ENCODE results near the gene MYRFL.
A peak's percentile ranks its signal among the peaks of the same experiment; 100 is the strongest.

Gene MYRFL

DNA sequence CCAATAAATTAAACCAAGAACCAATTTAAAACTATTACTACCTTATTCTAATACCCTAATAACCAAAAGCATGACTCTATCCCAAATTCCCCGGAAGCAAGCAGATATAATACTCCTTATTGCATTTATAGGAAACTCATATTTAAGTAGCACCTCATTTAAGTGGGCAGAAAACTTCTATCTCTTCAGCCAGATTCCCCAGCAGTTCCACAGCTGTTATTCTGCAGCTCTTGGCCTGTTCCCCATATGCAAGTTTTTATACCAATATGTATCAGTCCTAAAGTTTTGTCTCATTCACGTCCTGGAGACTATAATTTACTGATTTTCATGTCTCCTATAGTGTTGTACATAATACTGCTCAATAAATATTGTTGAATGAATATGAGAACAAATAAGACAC is 106.5 kb downstream of the MYRFL start:
- Histone ChIP-seq H2BK120ac (ENCODE audit: low read depth, low read length) (no peak overlapping the region), H3K9ac (ENCODE audit: low read length) (no peak overlapping the region), H2BK5ac (ENCODE audit: low read depth, low read length, poor library complexity, severe bottlenecking) (no peak overlapping the region), H2BK15ac (ENCODE audit: low read depth, poor library complexity, severe bottlenecking) (no peak overlapping the region), H3K9me3 (ENCODE audit: control insufficient read depth, low read length) (no peaks in the 10 kb centered on the region), H2AFZ (ENCODE audit: low read depth, low read length) (no peak overlapping the region), H3K27ac (ENCODE audit: low read length, poor library complexity, severe bottlenecking) (no peak overlapping the region), H3K18ac (ENCODE audit: low read depth in 1 of 2, low read length in 2 of 2) (no peak overlapping the region), H3K4me1 (ENCODE audit: control insufficient read depth, insufficient read depth, low read depth, low read length) (peaks cover 2% of the 10 kb centered on the region), H3K14ac (ENCODE audit: low read length in 2 of 2) (no peak overlapping the region), H3K27me3 (ENCODE audit: control insufficient read depth in 1 of 2, insufficient read depth in 1 of 2, low read length in 2 of 2) (peaks cover 0 to 8% of the 10 kb centered on the region in 2 experiments), H3K36me3 (ENCODE audit: control insufficient read depth in 1 of 2, insufficient read depth in 2 of 2, low read depth in 1 of 2, low read length in 2 of 2) (no peaks in the 10 kb centered on the region), H4K91ac (ENCODE audit: low read length) (no peak overlapping the region), H2AK5ac (ENCODE audit: low read length, severe bottlenecking) (no peak overlapping the region), H3K4me2 (ENCODE audit: low read length, poor library complexity, severe bottlenecking) (no peak overlapping the region), H4K8ac (ENCODE audit: low read length) (no peak overlapping the region), H3K79me1 (replicated peaks; ENCODE audit: low read length, poor library complexity, severe bottlenecking) (no peaks in the 10 kb centered on the region), H3K23ac (ENCODE audit: low read length in 2 of 2) (no peak overlapping the region), H3K4me3 (ENCODE audit: insufficient read depth in 1 of 2, low read depth in 1 of 2, low read length in 2 of 2) (no peak overlapping the region), H3K4ac (ENCODE audit: low read depth in 1 of 2, low read length in 2 of 2) (no peak overlapping the region), H2BK12ac (ENCODE audit: low read length in 2 of 2) (no peak overlapping the region)
- 0% methylated on average over 1 of the region's 2 CpGs for WGBS
- DNase-seq, result no peak

GRCh38 chr12:69932154-69932553 is 107.1 kb downstream of the MYRFL start:
- no peaks in the 10 kb centered on the region for H3K79me1 ChIP-seq (replicated peaks; ENCODE audit: low read length, poor library complexity, severe bottlenecking)
- no peak overlapping the region for H3K14ac ChIP-seq (ENCODE audit: low read length in 2 of 2)

DNA sequence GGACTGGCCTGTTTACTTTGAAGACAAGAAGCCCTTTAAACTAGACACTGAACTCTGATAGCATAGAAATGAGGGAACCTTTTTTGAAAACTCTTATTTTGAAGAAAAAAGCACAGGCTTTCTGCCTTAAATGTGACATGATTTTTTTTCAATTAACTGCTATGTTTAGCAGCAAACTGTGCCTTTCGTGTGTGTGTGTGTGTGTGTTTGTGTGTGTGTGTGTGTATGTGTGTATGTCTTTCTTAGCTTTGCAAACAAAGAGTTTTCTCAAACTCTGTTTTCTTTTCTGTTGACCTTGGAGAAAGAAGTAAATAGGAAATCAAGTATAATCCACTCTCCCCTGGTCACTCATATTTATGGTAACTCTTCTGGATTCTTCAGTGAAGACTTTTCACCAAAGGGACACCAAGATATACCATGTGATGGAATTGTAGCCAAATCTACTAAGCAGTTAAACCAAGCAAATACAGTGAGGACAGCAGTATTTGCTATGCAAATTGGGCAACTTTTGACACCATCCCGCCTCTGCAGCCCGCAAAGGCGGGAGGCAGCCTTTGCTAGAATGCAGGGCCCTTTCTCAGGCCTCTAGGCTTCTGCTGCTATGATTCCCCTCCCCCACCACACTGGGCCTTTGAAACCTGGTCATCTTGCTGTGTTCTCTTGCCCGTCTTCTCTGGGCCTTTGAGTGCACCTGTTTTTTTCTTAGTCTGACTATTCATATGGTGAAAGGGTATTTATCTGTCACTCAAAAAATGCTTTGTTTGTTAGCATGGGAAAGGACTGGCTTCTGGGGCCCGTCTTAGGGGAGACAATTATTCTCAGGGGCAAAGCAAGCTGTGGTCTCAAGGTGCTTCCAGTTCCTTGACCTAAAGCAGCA is 107.9 kb downstream of the MYRFL start:
- 55% methylated on average over 6 of the region's 6 CpGs for WGBS
- DNase-seq, result no peak
- Histone ChIP-seq H2BK12ac (ENCODE audit: low read length in 2 of 2) (no peak overlapping the region), H3K18ac (ENCODE audit: low read depth in 1 of 2, low read length in 2 of 2) (no peak overlapping the region), H4K91ac (ENCODE audit: low read length) (no peak overlapping the region), H3K9ac (ENCODE audit: low read length) (no peak overlapping the region), H3K9me3 (ENCODE audit: control insufficient read depth, low read length) (no peaks in the 10 kb centered on the region), H3K27me3 (ENCODE audit: control insufficient read depth in 1 of 2, insufficient read depth in 1 of 2, low read length in 2 of 2) (peaks cover 0 to 8% of the 10 kb centered on the region in 2 experiments), H3K4me1 (ENCODE audit: control insufficient read depth, insufficient read depth, low read depth, low read length) (peaks cover 2% of the 10 kb centered on the region), H2BK5ac (ENCODE audit: low read depth, low read length, poor library complexity, severe bottlenecking) (no peak overlapping the region), H3K4ac (ENCODE audit: low read depth in 1 of 2, low read length in 2 of 2) (no peak overlapping the region), H2BK120ac (ENCODE audit: low read depth, low read length) (no peak overlapping the region), H3K27ac (ENCODE audit: low read length, poor library complexity, severe bottlenecking) (no peak overlapping the region), H3K36me3 (ENCODE audit: control insufficient read depth in 1 of 2, insufficient read depth in 2 of 2, low read depth in 1 of 2, low read length in 2 of 2) (no peaks in the 10 kb centered on the region), H3K4me2 (ENCODE audit: low read length, poor library complexity, severe bottlenecking) (no peak overlapping the region), H2AFZ (ENCODE audit: low read depth, low read length) (no peak overlapping the region), H3K79me1 (replicated peaks; ENCODE audit: low read length, poor library complexity, severe bottlenecking) (no peaks in the 10 kb centered on the region), H4K8ac (ENCODE audit: low read length) (no peak overlapping the region), H3K4me3 (ENCODE audit: insufficient read depth in 1 of 2, low read depth in 1 of 2, low read length in 2 of 2) (no peak overlapping the region), H2BK15ac (ENCODE audit: low read depth, poor library complexity, severe bottlenecking) (no peak overlapping the region), H2AK5ac (ENCODE audit: low read length, severe bottlenecking) (no peak overlapping the region), H3K14ac (ENCODE audit: low read length in 2 of 2) (no peak overlapping the region), H3K23ac (ENCODE audit: low read length in 2 of 2) (no peak overlapping the region)

More at GRCh38 chr12:69932154-69932553, 107.1 kb downstream of the MYRFL start:
- Histone ChIP-seq H2BK5ac (ENCODE audit: low read depth, low read length, poor library complexity, severe bottlenecking) (no peak overlapping the region), H3K4me2 (ENCODE audit: low read length, poor library complexity, severe bottlenecking) (no peak overlapping the region), H2BK12ac (ENCODE audit: low read length in 2 of 2) (no peak overlapping the region), H3K4ac (ENCODE audit: low read depth in 1 of 2, low read length in 2 of 2) (no peak overlapping the region), H3K9me3 (ENCODE audit: control insufficient read depth, low read length) (no peaks in the 10 kb centered on the region), H3K4me3 (ENCODE audit: insufficient read depth in 1 of 2, low read depth in 1 of 2, low read length in 2 of 2) (no peak overlapping the region), H3K27me3 (ENCODE audit: control insufficient read depth in 1 of 2, insufficient read depth in 1 of 2, low read length in 2 of 2) (peaks cover 0 to 8% of the 10 kb centered on the region in 2 experiments), H3K18ac (ENCODE audit: low read depth in 1 of 2, low read length in 2 of 2) (no peak overlapping the region), H3K27ac (ENCODE audit: low read length, poor library complexity, severe bottlenecking) (no peak overlapping the region), H2BK120ac (ENCODE audit: low read depth, low read length) (no peak overlapping the region), H3K23ac (ENCODE audit: low read length in 2 of 2) (no peak overlapping the region), H3K9ac (ENCODE audit: low read length) (no peak overlapping the region), H3K4me1 (ENCODE audit: control insufficient read depth, insufficient read depth, low read depth, low read length) (peaks cover 2% of the 10 kb centered on the region), H2AK5ac (ENCODE audit: low read length, severe bottlenecking) (no peak overlapping the region), H2AFZ (ENCODE audit: low read depth, low read length) (no peak overlapping the region), H3K36me3 (ENCODE audit: control insufficient read depth in 1 of 2, insufficient read depth in 2 of 2, low read depth in 1 of 2, low read length in 2 of 2) (no peaks in the 10 kb centered on the region), H4K91ac (ENCODE audit: low read length) (no peak overlapping the region), H2BK15ac (ENCODE audit: low read depth, poor library complexity, severe bottlenecking) (no peak overlapping the region), H4K8ac (ENCODE audit: low read length) (no peak overlapping the region)
- DNase-seq, result no peak
- WGBS, result 0% methylated on average over 1 of the region's 2 CpGs

DNA sequence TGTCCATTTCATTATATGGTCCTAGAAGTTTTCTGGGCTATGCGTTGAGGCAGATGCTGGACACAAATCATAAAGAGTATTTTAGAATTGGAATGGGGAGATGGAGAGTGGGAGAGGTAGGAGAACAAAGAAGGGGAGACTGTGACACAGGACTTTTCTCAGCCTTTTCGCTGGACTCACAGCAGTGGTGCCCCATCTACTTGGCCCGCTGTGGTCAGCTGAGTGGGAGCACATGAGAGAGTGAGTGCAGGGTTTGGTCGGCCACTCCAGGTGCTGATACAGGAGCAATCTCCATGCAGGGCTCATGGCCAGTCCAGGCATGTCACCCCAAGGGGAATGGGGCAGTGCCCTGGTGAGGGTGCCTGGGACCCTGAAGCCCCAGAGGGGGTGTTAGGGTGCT is 109.0 kb downstream of the MYRFL start:
- Histone ChIP-seq H2AFZ (ENCODE audit: low read depth, low read length) (no peak overlapping the region), H3K27ac (ENCODE audit: low read length, poor library complexity, severe bottlenecking) (no peak overlapping the region), H3K18ac (ENCODE audit: low read depth in 1 of 2, low read length in 2 of 2) (no peak overlapping the region), H2AK5ac (ENCODE audit: low read length, severe bottlenecking) (no peak overlapping the region), H3K4me3 (ENCODE audit: insufficient read depth in 1 of 2, low read depth in 1 of 2, low read length in 2 of 2) (no peak overlapping the region), H3K23ac (ENCODE audit: low read length in 2 of 2) (no peak overlapping the region), H2BK5ac (ENCODE audit: low read depth, low read length, poor library complexity, severe bottlenecking) (no peak overlapping the region), H4K91ac (ENCODE audit: low read length) (peak overlapping the region; percentile 9), H4K8ac (ENCODE audit: low read length) (no peak overlapping the region), H3K36me3 (ENCODE audit: control insufficient read depth in 1 of 2, insufficient read depth in 2 of 2, low read depth in 1 of 2, low read length in 2 of 2) (no peaks in the 10 kb centered on the region), H2BK120ac (ENCODE audit: low read depth, low read length) (no peak overlapping the region), H2BK12ac (ENCODE audit: low read length in 2 of 2) (no peak overlapping the region), H3K79me1 (replicated peaks; ENCODE audit: low read length, poor library complexity, severe bottlenecking) (no peaks in the 10 kb centered on the region), H3K27me3 (ENCODE audit: control insufficient read depth in 1 of 2, insufficient read depth in 1 of 2, low read length in 2 of 2) (peaks cover 0 to 8% of the 10 kb centered on the region in 2 experiments), H3K4me2 (ENCODE audit: low read length, poor library complexity, severe bottlenecking) (no peak overlapping the region), H3K4ac (ENCODE audit: low read depth in 1 of 2, low read length in 2 of 2) (no peak overlapping the region), H3K9ac (ENCODE audit: low read length) (no peak overlapping the region), H3K14ac (ENCODE audit: low read length in 2 of 2) (no peak overlapping the region), H3K9me3 (ENCODE audit: control insufficient read depth, low read length) (no peaks in the 10 kb centered on the region), H2BK15ac (ENCODE audit: low read depth, poor library complexity, severe bottlenecking) (no peak overlapping the region), H3K4me1 (ENCODE audit: control insufficient read depth, insufficient read depth, low read depth, low read length) (peaks cover 2% of the 10 kb centered on the region)
- no peak for DNase-seq
- 89% methylated on average over 4 of the region's 4 CpGs for WGBS
